KMS-11 (cell line): ENCODE data around the gene LGR5.

ENCODE experiments used
- H2AFZ ChIP-seq: fragments of 200-600 bp; sonication (generic); 2 replicates; pipeline ENCODE4 v1.6.1; 2016; ENCODE audit warnings: antibody characterized with exemption, mixed run types, low read depth
- H3K27ac ChIP-seq: fragments of 200-600 bp; sonication (generic); 2 replicates; pipeline ENCODE4 v1.6.1; 2016; ENCODE audit warnings: mild to moderate bottlenecking, mixed run types
- H3K27me3 ChIP-seq: fragments of 200-600 bp; sonication (generic); 2 replicates; pipeline ENCODE4 v1.6.1; 2017; ENCODE audit warnings: mild to moderate bottlenecking, low read depth, mixed run types, moderate library complexity; ENCODE audit not compliant: insufficient read depth
- H3K36me3 ChIP-seq: fragments of 200-600 bp; sonication (generic); 2 replicates; pipeline ENCODE4 v1.6.1; 2017; ENCODE audit warnings: mild to moderate bottlenecking, mixed run types; ENCODE audit not compliant: insufficient read depth
- H3K4me1 ChIP-seq: fragments of 200-600 bp; sonication (generic); 2 replicates; pipeline ENCODE4 v1.6.1; 2016; ENCODE audit warnings: mild to moderate bottlenecking, low read depth, mixed run types; ENCODE audit not compliant: poor library complexity, severe bottlenecking
- H3K4me2 ChIP-seq: fragments of 200-600 bp; sonication (generic); 2 replicates; pipeline ENCODE4 v1.7.0; 2016; ENCODE audit warnings: mild to moderate bottlenecking, mixed run types
- H3K4me3 ChIP-seq: fragments of 200-600 bp; sonication (generic); IDR thresholded peaks from 2 replicates; pipeline ENCODE4 v1.6.1; 2017; ENCODE audit warnings: low read depth, low read length, mixed read lengths; ENCODE audit not compliant: insufficient read depth
- H3K79me2 ChIP-seq: fragments of 200-600 bp; sonication (generic); 2 replicates; pipeline ENCODE4 v1.6.1; 2016; ENCODE audit warnings: low read depth, mixed run types; ENCODE audit not compliant: insufficient read depth
- H3K9ac ChIP-seq: fragments of 200-600 bp; sonication (generic); 2 replicates; pipeline ENCODE4 v1.6.1; 2016; ENCODE audit warnings: mild to moderate bottlenecking, mixed run types
- H4K20me1 ChIP-seq: fragments of 200-600 bp; sonication (generic); 2 replicates; pipeline ENCODE4 v1.6.1; 2016; ENCODE audit warnings: mild to moderate bottlenecking, mixed run types; ENCODE audit not compliant: insufficient read depth
- TF ChIP-seq, protein P1 (sequence below): fragments of 200-600 bp; sonication (generic); conservative IDR thresholded peaks from 2 replicates; pipeline ENCODE4 v1.6.1; 2017; ENCODE audit warnings: low read depth, mild to moderate bottlenecking, antibody characterized with exemption, low read length, moderate library complexity, mixed read lengths

The LGR5 gene

DNA sequence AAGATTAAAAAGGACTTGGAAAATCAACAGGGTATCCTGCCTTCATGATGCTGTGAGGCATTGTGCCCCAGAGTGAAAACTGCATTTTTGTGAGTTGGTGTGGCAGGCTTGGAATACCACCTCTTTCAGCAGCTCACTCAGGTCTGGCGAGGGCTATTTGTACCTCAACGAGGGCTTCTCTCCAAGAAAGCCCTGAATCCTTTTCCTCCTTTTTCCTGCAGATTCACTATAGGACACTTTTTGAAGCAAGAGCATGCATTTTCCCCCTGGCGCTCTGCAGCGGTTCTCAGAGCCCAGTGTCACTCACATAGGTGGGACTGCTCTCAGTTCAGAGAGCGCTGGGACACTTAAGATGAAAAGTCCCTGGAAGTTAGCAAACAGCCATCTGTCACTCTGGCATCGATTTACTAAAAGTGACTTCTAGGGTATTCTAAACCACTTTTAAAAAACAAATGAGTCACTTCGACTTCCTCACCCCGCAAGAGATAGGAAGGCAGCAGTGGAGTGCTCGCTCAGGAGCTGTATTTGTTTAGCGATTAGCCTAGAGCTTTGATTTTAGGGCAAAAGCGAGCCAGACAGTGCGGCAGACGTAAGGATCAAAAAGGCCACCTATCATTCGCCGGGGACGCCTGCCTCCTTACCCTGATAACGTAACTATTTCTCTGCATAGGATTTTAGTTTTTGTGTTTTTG lies 782 bp upstream of the LGR5 start:
- Histone ChIP-seq H2AFZ (no peak overlapping the region), H3K4me3 (no peak overlapping the region), H3K27me3 (no peaks in the 10 kb centered on the region)

DNA sequence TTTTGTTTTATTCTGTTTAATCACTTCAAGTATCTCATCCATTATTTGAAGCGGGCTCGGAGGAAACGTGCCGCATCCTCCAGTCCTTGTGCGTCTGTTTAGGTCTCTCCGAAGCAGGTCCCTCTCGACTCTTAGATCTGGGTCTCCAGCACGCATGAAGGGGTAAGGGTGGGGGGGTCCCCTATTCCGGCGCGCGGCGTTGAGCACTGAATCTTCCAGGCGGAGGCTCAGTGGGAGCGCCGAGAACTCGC lies 311 bp upstream of the LGR5 start:
- Histone ChIP-seq H3K27me3 (no peaks in the 10 kb centered on the region), H3K4me2 (no peak overlapping the region), H3K79me2 (no peaks in the 10 kb centered on the region), H4K20me1 (no peaks in the 10 kb centered on the region), H3K4me1 (no peaks in the 10 kb centered on the region), H3K27ac (no peak overlapping the region), H3K4me3 (no peak overlapping the region), H2AFZ (no peak overlapping the region), H3K9ac (no peak overlapping the region), H3K36me3 (no peaks in the 10 kb centered on the region)
- TF ChIP-seq, protein P1, sequence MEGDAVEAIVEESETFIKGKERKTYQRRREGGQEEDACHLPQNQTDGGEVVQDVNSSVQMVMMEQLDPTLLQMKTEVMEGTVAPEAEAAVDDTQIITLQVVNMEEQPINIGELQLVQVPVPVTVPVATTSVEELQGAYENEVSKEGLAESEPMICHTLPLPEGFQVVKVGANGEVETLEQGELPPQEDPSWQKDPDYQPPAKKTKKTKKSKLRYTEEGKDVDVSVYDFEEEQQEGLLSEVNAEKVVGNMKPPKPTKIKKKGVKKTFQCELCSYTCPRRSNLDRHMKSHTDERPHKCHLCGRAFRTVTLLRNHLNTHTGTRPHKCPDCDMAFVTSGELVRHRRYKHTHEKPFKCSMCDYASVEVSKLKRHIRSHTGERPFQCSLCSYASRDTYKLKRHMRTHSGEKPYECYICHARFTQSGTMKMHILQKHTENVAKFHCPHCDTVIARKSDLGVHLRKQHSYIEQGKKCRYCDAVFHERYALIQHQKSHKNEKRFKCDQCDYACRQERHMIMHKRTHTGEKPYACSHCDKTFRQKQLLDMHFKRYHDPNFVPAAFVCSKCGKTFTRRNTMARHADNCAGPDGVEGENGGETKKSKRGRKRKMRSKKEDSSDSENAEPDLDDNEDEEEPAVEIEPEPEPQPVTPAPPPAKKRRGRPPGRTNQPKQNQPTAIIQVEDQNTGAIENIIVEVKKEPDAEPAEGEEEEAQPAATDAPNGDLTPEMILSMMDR = no peak

More for the DNA sequence above, 782 bp upstream of the LGR5 start:
- H3K27ac ChIP-seq = no peak overlapping the region
- H4K20me1 ChIP-seq = no peaks in the 10 kb centered on the region
- H3K4me2 ChIP-seq = no peak overlapping the region
- H3K9ac ChIP-seq = no peak overlapping the region
- H3K79me2 ChIP-seq = no peaks in the 10 kb centered on the region
- TF ChIP-seq, protein P1 = no peak
- no peaks in the 10 kb centered on the region for H3K4me1 ChIP-seq
- no peaks in the 10 kb centered on the region for H3K36me3 ChIP-seq

DNA sequence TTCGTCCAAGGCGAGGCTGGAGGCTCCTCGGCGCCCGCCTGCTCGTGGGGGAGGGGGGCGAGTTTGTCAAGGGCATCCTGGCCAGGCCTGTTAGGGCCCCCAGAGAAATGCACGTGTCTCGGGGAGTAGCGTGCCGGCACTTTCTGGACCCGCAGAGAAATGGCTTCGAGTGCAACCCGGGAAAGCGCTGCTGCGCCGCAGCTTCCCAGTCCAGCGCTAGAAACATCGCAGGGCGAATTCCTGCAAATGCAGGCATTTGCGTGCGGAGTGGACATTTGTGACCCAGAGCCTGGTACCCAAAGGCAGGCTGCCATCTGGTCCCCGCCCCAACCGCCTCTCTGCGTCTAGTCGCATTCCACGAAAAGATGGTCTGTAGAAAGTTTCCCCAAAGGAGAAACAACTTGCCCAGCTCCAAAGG lies 756 bp downstream of the LGR5 start:
- Histone ChIP-seq H2AFZ (no peak overlapping the region), H3K27me3 (no peaks in the 10 kb centered on the region), H3K79me2 (no peaks in the 10 kb centered on the region), H3K36me3 (no peaks in the 10 kb centered on the region), H4K20me1 (no peaks in the 10 kb centered on the region), H3K9ac (no peak overlapping the region), H3K4me2 (no peak overlapping the region), H3K27ac (no peak overlapping the region), H3K4me1 (no peaks in the 10 kb centered on the region), H3K4me3 (no peak overlapping the region)
- TF ChIP-seq, protein P1 = no peak

DNA sequence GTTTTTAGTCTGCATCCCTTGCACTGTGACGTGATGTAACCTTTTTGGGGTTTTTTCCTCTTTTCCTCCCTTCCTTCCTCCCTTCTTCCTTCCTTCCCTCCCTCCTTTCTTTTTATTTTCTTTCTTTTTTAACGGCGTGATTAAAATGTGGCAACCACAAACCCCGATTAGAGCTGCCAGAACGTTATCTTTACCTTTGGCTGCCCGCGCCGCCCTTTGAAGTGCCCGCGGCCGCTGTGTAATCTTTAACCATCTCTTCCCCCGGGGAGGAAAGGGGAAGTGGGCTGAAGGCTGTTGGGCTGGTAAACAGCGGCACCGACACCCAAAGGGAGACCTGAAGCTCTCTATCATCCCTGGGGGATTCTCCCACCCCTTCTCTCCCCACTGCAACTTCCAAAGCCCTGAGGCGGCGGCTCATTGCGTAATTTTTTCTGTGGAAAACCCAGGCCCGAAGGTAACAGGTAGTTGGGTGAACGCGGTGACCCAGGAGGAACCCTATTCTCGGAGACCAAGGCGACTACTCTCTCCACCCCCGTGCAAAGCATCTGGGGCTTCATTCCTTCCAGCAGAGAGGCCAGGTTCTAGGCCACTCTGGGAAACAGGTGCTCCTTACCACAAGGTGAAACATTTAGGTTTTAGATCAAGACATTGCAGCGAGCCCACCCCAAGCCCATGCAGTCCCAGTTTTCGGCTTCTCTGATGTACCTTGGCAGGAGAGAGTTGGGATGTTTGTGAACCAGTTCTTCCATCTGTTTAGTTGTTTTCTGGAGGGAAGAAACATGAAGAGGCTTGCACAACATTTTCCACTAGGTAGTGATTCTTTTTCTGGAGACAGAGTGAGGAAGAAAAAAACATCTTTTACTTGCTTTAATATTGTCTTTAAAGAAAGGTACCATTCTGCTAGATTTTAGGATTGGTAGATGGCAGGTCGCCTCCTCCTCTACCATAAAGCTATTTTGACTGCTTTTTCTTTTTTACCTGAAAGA lies 1.5 kb downstream of the LGR5 start:
- no peak overlapping the region for H3K4me3 ChIP-seq
- H3K27ac ChIP-seq = no peak overlapping the region
- no peaks in the 10 kb centered on the region for H3K36me3 ChIP-seq
- no peaks in the 10 kb centered on the region for H3K4me1 ChIP-seq
- H3K4me2 ChIP-seq = no peak overlapping the region
- H4K20me1 ChIP-seq = no peaks in the 10 kb centered on the region
- H3K9ac ChIP-seq = no peak overlapping the region
- H3K79me2 ChIP-seq = no peaks in the 10 kb centered on the region
- H3K27me3 ChIP-seq = no peaks in the 10 kb centered on the region
- TF ChIP-seq, protein P1 = no peak
- no peak overlapping the region for H2AFZ ChIP-seq
